Measurements from ENCODE around the gene CRACR2A.

CRACR2A gene

GRCh38 chr12:3592856-3593625, 159.9 kb downstream of the CRACR2A start:
- no peak for DNase-seq

GRCh38 chr12:3589745-3590144, 163.2 kb downstream of the CRACR2A start:
- DNase-seq, result no peak

- no peak for DNase-seq
Observed at GRCh38 chr12:3587402-3588013, 165.4 kb downstream of the CRACR2A start.

GRCh38 chr12:3583656-3584334, 169.1 kb downstream of the CRACR2A start:
- DNase-seq, result no peak

GRCh38 chr12:3580094-3580749, 172.7 kb downstream of the CRACR2A start:
- no peak for DNase-seq

GRCh38 chr12:3579446-3580093, 173.3 kb downstream of the CRACR2A start:
- DNase-seq, result no peak

GRCh38 chr12:3578557-3578956, 174.4 kb downstream of the CRACR2A start:
- DNase-seq, result no peak

- DNase-seq, result no peak
Observed at GRCh38 chr12:3576891-3577290, 176.0 kb downstream of the CRACR2A start.

GRCh38 chr12:3574986-3575385, 177.9 kb downstream of the CRACR2A start:
- no peak for DNase-seq

GRCh38 chr12:3572560-3572959, 180.3 kb downstream of the CRACR2A start:
- no peak for DNase-seq

- no peak for DNase-seq
Observed at GRCh38 chr12:3571724-3572123, 181.2 kb downstream of the CRACR2A start.

GRCh38 chr12:3571323-3571722, 181.6 kb downstream of the CRACR2A start:
- DNase-seq, result no peak

- DNase-seq, result no peak
Observed at GRCh38 chr12:3568695-3569094, 184.2 kb downstream of the CRACR2A start.

- no peak for DNase-seq
Observed at GRCh38 chr12:3565985-3566384, 186.9 kb downstream of the CRACR2A start.

Measured in NCI-H1105 treated with DMSO at 0.1 percent for 48 hours (cell line).